Right atrium auricular region (tissue), 2 donors: ENCODE results near the gene BMPR1A. TPM values are rescaled to one million over a fixed set of nuclear protein-coding genes. Genes with fewer than 3 reads are reported as not detected.
"Not testable (repeated sequence)": the region's sequence is repeated elsewhere in the genome, so short reads cannot be mapped to it uniquely, and the experiment has no call there.

Experiments
- DNase-seq: peaks from one replicate; pipeline ENCODE4 v3.0.0-alpha.2; 2019; ENCODE audit warnings: low spot score
- H3K27ac ChIP-seq, 2 donors: fragments of 200-600 bp; sonication (generic); 1 replicate in 1 of 2; 2 replicates in 1 of 2; pipeline ENCODE4 v1.5.1; 2016 to 2019
- H3K27me3 ChIP-seq, 2 donors: fragments of 200-600 bp; sonication (generic); one replicate each; pipeline versions ENCODE4 v1.5.1 to v1.6.0; 2017 to 2019
- H3K36me3 ChIP-seq: fragments of 200-600 bp; sonication (generic); one replicate; pipeline ENCODE4 v1.5.1; 2016
- H3K4me1 ChIP-seq, 2 donors: fragments of 200-600 bp; sonication (generic); one replicate each; pipeline versions ENCODE4 v1.5.1 to v1.6.0; 2017 to 2019
- H3K4me3 ChIP-seq, 2 donors: fragments of 200-600 bp; sonication (generic); 1 replicate in 1 of 2; 2 replicates in 1 of 2; pipeline ENCODE4 v1.5.1; 2017 to 2019; ENCODE audit warnings: mild to moderate bottlenecking in 1 of 2, moderate library complexity in 1 of 2
- H3K9me3 ChIP-seq, 2 donors: fragments of 200-600 bp; sonication (generic); one replicate each; pipeline ENCODE4 v1.5.1; 2019
- CTCF ChIP-seq, 2 donors: fragments of 200-600 bp; sonication (generic); IDR thresholded peaks; one replicate each; pipeline ENCODE4 v1.5.1; 2019; ENCODE audit warnings: antibody characterized with exemption in 2 of 2
- total RNA-seq, 2 donors: library from RNA; depleted of rRNA; stranded (reverse); fragments of >200 nt; gene quantifications; one replicate each; pipeline ENCODE4 v1.1.0, GENCODE V29; 2016

BMPR1A gene
- total RNA-seq, 2 donors from 2014 or later = 28.6 to 41.2 TPM

- TF ChIP-seq CTCF (IDR thresholded peaks at IDR 0.05) = no peak
- Histone ChIP-seq H3K27me3 (no peaks in the 10 kb centered on the region), H3K4me1 (peaks cover 0 to 52% of the 10 kb centered on the region in 2 donors), H3K4me3 (no peak overlapping the region), H3K9me3 (no peaks in the 10 kb centered on the region), H3K27ac (peak overlapping the region; percentile 81 to 90), H3K36me3 (peaks cover 41% of the 10 kb centered on the region)
- DNase-seq = peak; percentile 59
Measured at GRCh38 chr10:86732771-86733170, 23.6 kb upstream of the BMPR1A start.

- peaks cover 36% of the 10 kb centered on the region for H3K36me3 ChIP-seq
- H3K27me3 ChIP-seq = no peaks in the 10 kb centered on the region
- H3K27ac ChIP-seq = peak overlapping the region; percentile 81 to 90
- peak; percentile 60 for DNase-seq
- TF ChIP-seq CTCF (IDR thresholded peaks at IDR 0.05) = no peak
- no peaks in the 10 kb centered on the region for H3K9me3 ChIP-seq
- H3K4me3 ChIP-seq = no peak overlapping the region
- H3K4me1 ChIP-seq = peaks cover 0 to 52% of the 10 kb centered on the region in 2 donors
Measured at GRCh38 chr10:86733260-86733671, 23.2 kb upstream of the BMPR1A start.

GRCh38 chr10:86734207-86734988 lies 22.0 kb upstream of the BMPR1A start:
- H3K36me3 ChIP-seq = peaks cover 30% of the 10 kb centered on the region
- no peak for DNase-seq
- TF ChIP-seq CTCF (IDR thresholded peaks at IDR 0.05) = no peak
- no peaks in the 10 kb centered on the region for H3K9me3 ChIP-seq
- peak overlapping the region; percentile 81 to 90 for H3K27ac ChIP-seq
- no peaks in the 10 kb centered on the region for H3K27me3 ChIP-seq
- H3K4me1 ChIP-seq = peaks cover 0 to 49% of the 10 kb centered on the region in 2 donors
- no peak overlapping the region for H3K4me3 ChIP-seq

- H3K27me3 ChIP-seq, DNase-seq, H3K9me3 ChIP-seq, H3K4me3 ChIP-seq: not testable (repeated sequence)
- Histone ChIP-seq H3K4me1 (peaks cover 0 to 41% of the 10 kb centered on the region in 2 donors), H3K36me3 (peaks cover 28% of the 10 kb centered on the region), H3K27ac (peak overlapping the region in 1 of 2 donors; percentile 90)
Measured at GRCh38 chr10:86735278-86735677, 21.1 kb upstream of the BMPR1A start.

GRCh38 chr10:86742230-86742629 lies 14.2 kb upstream of the BMPR1A start:
- TF ChIP-seq CTCF (IDR thresholded peaks at IDR 0.05) = no peak
- Histone ChIP-seq H3K27ac (no peak overlapping the region), H3K9me3 (no peaks in the 10 kb centered on the region), H3K27me3 (no peaks in the 10 kb centered on the region), H3K4me1 (peaks cover 0 to 12% of the 10 kb centered on the region in 2 donors), H3K4me3 (no peak overlapping the region), H3K36me3 (no peaks in the 10 kb centered on the region)
- no peak for DNase-seq

- peak overlapping the region; percentile 39 to 43 for H3K27ac ChIP-seq
- H3K9me3 ChIP-seq = no peaks in the 10 kb centered on the region
- peaks cover 0 to 12% of the 10 kb centered on the region in 2 donors for H3K4me1 ChIP-seq
- no peak overlapping the region for H3K4me3 ChIP-seq
- TF ChIP-seq CTCF (IDR thresholded peaks at IDR 0.05) = no peak
- no peaks in the 10 kb centered on the region for H3K27me3 ChIP-seq
- DNase-seq = no peak
- H3K36me3 ChIP-seq = no peaks in the 10 kb centered on the region
Measured at GRCh38 chr10:86744067-86744725, 12.2 kb upstream of the BMPR1A start.
